ENCODE data around the gene PCGF3. TPM values are rescaled to one million over a fixed set of nuclear protein-coding genes. Genes with fewer than 3 reads are reported as not detected.

Gene PCGF3
- total and polyA plus RNA-seq, 9 of the 15 experiments (the other 6 are each of a cell fraction or from before 2014, with no cell fraction given): 2.6 to 46.1 (median 20.3) TPM

DNA sequence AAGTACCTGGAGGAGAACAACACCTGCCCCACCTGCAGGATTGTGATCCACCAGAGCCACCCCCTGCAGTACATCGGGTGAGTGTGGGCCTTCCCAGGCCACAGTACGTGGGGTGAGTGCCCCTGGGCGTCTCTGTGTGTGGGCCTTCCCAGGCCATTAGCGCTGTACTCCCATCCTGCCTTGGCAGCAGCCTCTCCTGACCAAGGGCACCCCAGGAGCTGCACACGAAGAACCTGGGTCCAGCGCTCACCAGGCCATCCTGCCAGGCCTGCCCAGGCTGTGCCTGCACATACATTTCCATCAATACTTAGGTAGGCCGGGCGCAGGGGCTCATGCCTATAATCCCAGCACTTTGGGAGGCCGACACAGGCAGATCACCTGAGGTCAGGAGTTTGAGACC is 29.3 kb downstream of the PCGF3 start:
- FAIRE-seq: no peak

More for the DNA sequence above, 29.3 kb downstream of the PCGF3 start:
- H3K9me3 ChIP-seq (replicated peaks; ENCODE audit: control insufficient read depth, insufficient read depth, low read depth, low read length): peaks cover 4% of the 10 kb centered on the region
- CTCF ChIA-PET (ENCODE audit: low intra/inter-chr PET ratio): no interaction called here
- no peaks in the 10 kb centered on the region for H3K9me1 ChIP-seq (ENCODE audit: control insufficient read depth, insufficient read depth, low read length)
- POLR2A ChIA-PET: no interaction called here
- H3K27me3 ChIP-seq (ENCODE audit: control insufficient read depth in 2 of 2, insufficient read depth in 2 of 2, low read length in 2 of 2): no peaks in the 10 kb centered on the region
- intact Hi-C loops (cut with micrococcal nuclease): loop anchor here (10.0 kb wide), 1 partner anchor 50 kb away; the partner anchor contains the start of gene SLC49A3
- H2AFZ ChIP-seq (ENCODE audit: low read depth, low read length): no peak overlapping the region
- H3K4me1 ChIP-seq (replicated peaks in 1 of 2; ENCODE audit: control insufficient read depth in 2 of 2, insufficient read depth in 2 of 2, low read length in 2 of 2): peaks cover 0 to 35% of the 10 kb centered on the region in 2 experiments; a peak in 2 of 5 replicates
- no peak overlapping the region for H3K27ac ChIP-seq (ENCODE audit: extremely low read depth, low read depth, low read length)
- DNase-seq (ENCODE audit: extremely low read depth in 1 of 4, low spot score in 3 of 4) (no peak), ATAC-seq (no peak)
- in situ Hi-C loops (cut with MboI): no loop called here
- H3K79me2 ChIP-seq (ENCODE audit: control insufficient read depth, insufficient read depth, low read length): no peaks in the 10 kb centered on the region
- no peak overlapping the region for H3K9ac ChIP-seq (ENCODE audit: insufficient read depth in 1 of 2, low read depth in 2 of 2, low read length in 2 of 2)
- BruUV-seq (replicated peaks): no TSS peak
- 91% methylated on average over 8 of the region's 9 CpGs for WGBS (ENCODE audit: insufficient coverage, low coverage, missing lambda C conversion rate)
- peaks cover 72% of the 10 kb centered on the region; the same call in 2 of the 3 replicates for H3K36me3 ChIP-seq (ENCODE audit: control insufficient read depth, insufficient read depth, low read length)
- H3K4me2 ChIP-seq (ENCODE audit: insufficient read depth, low read length): no peak overlapping the region
- no peak overlapping the region for H3K4me3 ChIP-seq
- TF ChIP-seq ESRRB (CRISPR knock-in tag; IDR thresholded peaks at IDR 0.05; ENCODE audit: borderline replicate concordance): no peak
- TF ChIP-seq ZC3H8 (IDR thresholded peaks at IDR 0.05): no peak
- TF ChIP-seq, protein P1, sequence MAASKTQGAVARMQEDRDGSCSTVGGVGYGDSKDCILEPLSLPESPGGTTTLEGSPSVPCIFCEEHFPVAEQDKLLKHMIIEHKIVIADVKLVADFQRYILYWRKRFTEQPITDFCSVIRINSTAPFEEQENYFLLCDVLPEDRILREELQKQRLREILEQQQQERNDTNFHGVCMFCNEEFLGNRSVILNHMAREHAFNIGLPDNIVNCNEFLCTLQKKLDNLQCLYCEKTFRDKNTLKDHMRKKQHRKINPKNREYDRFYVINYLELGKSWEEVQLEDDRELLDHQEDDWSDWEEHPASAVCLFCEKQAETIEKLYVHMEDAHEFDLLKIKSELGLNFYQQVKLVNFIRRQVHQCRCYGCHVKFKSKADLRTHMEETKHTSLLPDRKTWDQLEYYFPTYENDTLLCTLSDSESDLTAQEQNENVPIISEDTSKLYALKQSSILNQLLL (CRISPR knock-in tag; IDR thresholded peaks at IDR 0.05; ENCODE audit: borderline replicate concordance): no peak
- no peak for TF ChIP-seq CHD1 (IDR thresholded peaks at IDR 0.05; ENCODE audit: low read length)
- TF ChIP-seq EZH2 (IDR thresholded peaks at IDR 0.05; ENCODE audit: borderline replicate concordance, low read depth, low read length): no peak
- TF ChIP-seq SMARCA5 (IDR thresholded peaks at IDR 0.05): no peak
- no peak for TF ChIP-seq DNMT1 (IDR thresholded peaks at IDR 0.05)
- no peak for TF ChIP-seq KLF10 (CRISPR knock-in tag; IDR thresholded peaks at IDR 0.05)
- TF ChIP-seq TEAD2 (tag; IDR thresholded peaks at IDR 0.05): no peak
- no peak for TF ChIP-seq EP400 (IDR thresholded peaks at IDR 0.05)
- no peak for TF ChIP-seq CCNT2 (IDR thresholded peaks at IDR 0.05; ENCODE audit: borderline replicate concordance, extremely low read depth, insufficient read length, low read depth, low read length)
- no peak for TF ChIP-seq YY1 (IDR thresholded peaks at IDR 0.05; ENCODE audit: borderline replicate concordance in 1 of 3, control insufficient read depth in 1 of 3, extremely low read depth in 1 of 3, insufficient read depth in 3 of 3, insufficient read length in 1 of 3, insufficient replicate concordance in 2 of 3, low read depth in 1 of 3, low read length in 2 of 3)
- H4K20me1 ChIP-seq (replicated peaks; ENCODE audit: control insufficient read depth, insufficient read depth, low read length): no peaks in the 10 kb centered on the region

All from K562 (cell line).